H9 (cell line): Measurements from ENCODE around the gene IER2. TPM values are rescaled to one million over a fixed set of nuclear protein-coding genes. Genes with fewer than 3 reads are reported as not detected.
A peak's percentile ranks its signal among the peaks of the same experiment; 100 is the strongest.
"Not testable (repeated sequence)": the region's sequence is repeated elsewhere in the genome, so short reads cannot be mapped to it uniquely, and the experiment has no call there.

Experiments
- DNase-seq: peaks from one replicate; pipeline ENCODE4 v3.0.0-alpha.2; 2017
- H2AFZ ChIP-seq: one replicate; pipeline ENCODE4 v1.6.1; 2013; ENCODE audit warnings: mild to moderate bottlenecking, low read length, control low read depth, moderate library complexity
- H2AK5ac ChIP-seq: 2 replicates; pipeline ENCODE4 v1.6.1; 2013; ENCODE audit warnings: low read length, control low read depth, mixed read lengths; ENCODE audit not compliant: insufficient read length
- H2BK120ac ChIP-seq: one replicate; pipeline ENCODE4 v1.6.1; 2013; ENCODE audit warnings: low read depth, mild to moderate bottlenecking, low read length, control low read depth, inconsistent platforms; ENCODE audit not compliant: poor library complexity, severe bottlenecking
- H2BK12ac ChIP-seq: 2 replicates; pipeline ENCODE4 v1.6.1; 2013; ENCODE audit warnings: low read length, control low read depth, mixed read lengths, low read depth; ENCODE audit not compliant: insufficient read length
- H2BK15ac ChIP-seq: 2 replicates; pipeline ENCODE4 v1.6.1; 2013; ENCODE audit warnings: low read depth, low read length, control low read depth
- H2BK20ac ChIP-seq: one replicate; pipeline ENCODE4 v1.6.1; 2013; ENCODE audit warnings: low read depth, mild to moderate bottlenecking, low read length, control low read depth, inconsistent platforms; ENCODE audit not compliant: poor library complexity, severe bottlenecking
- H2BK5ac ChIP-seq: 2 replicates; pipeline ENCODE4 v1.6.1; 2013; ENCODE audit warnings: low read length, control low read depth, mixed read lengths; ENCODE audit not compliant: insufficient read length
- H3K14ac ChIP-seq: 2 replicates; pipeline ENCODE4 v1.6.1; 2013; ENCODE audit warnings: low read length, control low read depth; ENCODE audit not compliant: insufficient read depth
- H3K18ac ChIP-seq: 2 replicates; pipeline ENCODE4 v1.6.1; 2013; ENCODE audit warnings: low read depth, mild to moderate bottlenecking, mixed read lengths, low read length, control low read depth; ENCODE audit not compliant: insufficient read length
- H3K23ac ChIP-seq: 2 replicates; pipeline ENCODE4 v1.6.1; 2013; ENCODE audit warnings: low read length, control low read depth, mixed read lengths, low read depth; ENCODE audit not compliant: insufficient read length
- H3K23me2 ChIP-seq: 2 replicates; pipeline ENCODE4 v1.6.1; 2013; ENCODE audit warnings: low read depth, mild to moderate bottlenecking, mixed read lengths, low read length, control low read depth; ENCODE audit not compliant: insufficient read length, poor library complexity, severe bottlenecking
- H3K27ac ChIP-seq: 2 replicates; pipeline ENCODE4 v1.5.1; 2013; ENCODE audit warnings: low read length, control low read depth, mixed read lengths, low read depth; ENCODE audit not compliant: insufficient read length
- H3K27me3 ChIP-seq: 2 replicates; pipeline ENCODE4 v1.6.1; 2013; ENCODE audit warnings: low read length, control low read depth, inconsistent platforms; ENCODE audit not compliant: insufficient read depth
- H3K4ac ChIP-seq: 2 replicates; pipeline ENCODE4 v1.6.1; 2013; ENCODE audit warnings: low read depth, mild to moderate bottlenecking, control low read depth, inconsistent platforms, low read length, moderate library complexity
- H3K4me1 ChIP-seq: 2 replicates; pipeline ENCODE4 v1.6.1; 2013; ENCODE audit warnings: low read length, control low read depth, inconsistent platforms; ENCODE audit not compliant: insufficient read depth
- H3K4me2 ChIP-seq: 2 replicates; pipeline ENCODE4 v1.6.1; 2013; ENCODE audit warnings: low read length, control low read depth, mixed read lengths; ENCODE audit not compliant: insufficient read length, insufficient read depth
- H3K56ac ChIP-seq: 2 replicates; pipeline ENCODE4 v1.6.1; 2013; ENCODE audit warnings: low read depth, mild to moderate bottlenecking, mixed read lengths, low read length, control low read depth; ENCODE audit not compliant: insufficient read length
- H3K79me1 ChIP-seq: 2 replicates; pipeline ENCODE4 v1.6.1; 2013; ENCODE audit warnings: low read depth, mild to moderate bottlenecking, moderate library complexity, low read length, control low read depth, inconsistent platforms; ENCODE audit not compliant: insufficient read depth, poor library complexity, severe bottlenecking
- H3K79me2 ChIP-seq: 2 replicates; pipeline ENCODE4 v1.6.1; 2013; ENCODE audit warnings: low read length, control low read depth, inconsistent platforms; ENCODE audit not compliant: insufficient read depth
- H3K9ac ChIP-seq: 2 replicates; pipeline ENCODE4 v1.6.1; 2013; ENCODE audit warnings: low read length, control low read depth, mixed read lengths; ENCODE audit not compliant: insufficient read length; ENCODE audit errors: extremely low read depth
- H3K9me3 ChIP-seq: one replicate; pipeline ENCODE4 v1.6.1; 2013; ENCODE audit warnings: low read depth, low read length, inconsistent platforms; ENCODE audit not compliant: control insufficient read depth
- H3T11ph ChIP-seq: one replicate; pipeline ENCODE4 v1.6.1; 2013; ENCODE audit warnings: mild to moderate bottlenecking, low read length, control low read depth, inconsistent platforms
- H4K20me1 ChIP-seq: one replicate; pipeline ENCODE4 v1.6.1; 2013; ENCODE audit not compliant: control insufficient read depth, insufficient read length, insufficient read depth
- H4K5ac ChIP-seq: 2 replicates; pipeline ENCODE4 v1.6.1; 2013; ENCODE audit warnings: low read depth, mild to moderate bottlenecking, mixed read lengths, low read length, control low read depth; ENCODE audit not compliant: insufficient read length
- H4K8ac ChIP-seq: replicated peaks from 2 replicates; pipeline ENCODE4 v1.6.1; 2013; ENCODE audit warnings: low read length, control low read depth, mixed read lengths, low read depth; ENCODE audit not compliant: insufficient read length
- H4K91ac ChIP-seq: 2 replicates; pipeline ENCODE4 v1.6.1; 2013; ENCODE audit warnings: low read depth, mild to moderate bottlenecking, moderate library complexity, mixed read lengths, low read length, control low read depth; ENCODE audit not compliant: insufficient read length
- H3K27ac Mint-ChIP-seq, 3 experiments: 2 replicates in 2 of 3; 3 replicates in 1 of 3; pipeline ENCODE4 v1.8.0; 2020 to 2021; ENCODE audit warnings: mixed read lengths in 3 of 3, mild to moderate bottlenecking in 1 of 3, moderate library complexity in 1 of 3
- H3K27me3 Mint-ChIP-seq: 2 replicates; pipeline ENCODE4 v1.8.0; 2021; ENCODE audit warnings: low read depth, mild to moderate bottlenecking, moderate library complexity, mixed read lengths
- H3K36me3 Mint-ChIP-seq, 3 experiments: 2 replicates in 2 of 3; 3 replicates in 1 of 3; pipeline ENCODE4 v1.8.0; 2020 to 2021; ENCODE audit warnings: low read depth in 3 of 3, mixed read lengths in 3 of 3; ENCODE audit not compliant: insufficient read depth in 1 of 3
- H3K4me1 Mint-ChIP-seq, 2 experiments: 2 replicates each; pipeline ENCODE4 v1.8.0; 2020; ENCODE audit warnings: mixed read lengths in 2 of 2
- H3K4me3 Mint-ChIP-seq, 2 experiments: 2 replicates in 1 of 2; 3 replicates in 1 of 2; pipeline ENCODE4 v1.8.0; 2020 to 2021; ENCODE audit warnings: mild to moderate bottlenecking in 2 of 2, mixed read lengths in 2 of 2, moderate library complexity in 1 of 2
- H3K9me3 Mint-ChIP-seq, 2 experiments: 2 replicates in 1 of 2; 3 replicates in 1 of 2; pipeline ENCODE4 v1.8.0; 2020; ENCODE audit warnings: mild to moderate bottlenecking in 2 of 2, mixed read lengths in 2 of 2, moderate library complexity in 1 of 2
- CTCF ChIP-seq: fragments of 200-600 bp; sonication (generic); conservative IDR thresholded peaks from 3 replicates; pipeline ENCODE4 v1.8.0; 2021; ENCODE audit warnings: antibody characterized with exemption, mild to moderate bottlenecking
- WGBS: extraction: QIAGEN DNeasy Blood & Tissue Kit; methylation state at CpG from one replicate; pipeline ENCODE4 v1.1.7; 2013; ENCODE audit warnings: missing lambda C conversion rate, low lambda C conversion rate, mixed read lengths; ENCODE audit not compliant: insufficient read length; ENCODE audit errors: extremely low coverage; 5-methylcytosine and 5-hydroxymethylcytosine counted together
- total RNA-seq: library from RNA; stranded (reverse); gene quantifications from 2 replicates; pipeline ENCODE4 v1.2.1, GENCODE V29; 2021

Gene IER2
- total RNA-seq, 1 experiment from 2014 or later: 160 TPM

GRCh38 chr19:13181747-13182388 lies 31.7 kb downstream of the IER2 start:
- no peak for DNase-seq
- H2AFZ ChIP-seq: no peak overlapping the region
- H3K27me3 Mint-ChIP-seq: peaks cover 2% of the 10 kb centered on the region

GRCh38 chr19:13184926-13185325 lies 34.7 kb downstream of the IER2 start:
- not testable (repeated sequence) for H4K20me1 ChIP-seq, H2AK5ac ChIP-seq, H3T11ph ChIP-seq, H3K4ac ChIP-seq, H2BK20ac ChIP-seq, H3K4me1 Mint-ChIP-seq, H4K5ac ChIP-seq, H3K4me3 Mint-ChIP-seq, H3K27me3 ChIP-seq, H3K14ac ChIP-seq, H4K8ac ChIP-seq, H3K23me2 ChIP-seq, H3K4me1 ChIP-seq, DNase-seq, H3K27ac ChIP-seq, H3K9me3 ChIP-seq, H3K27ac Mint-ChIP-seq, H2BK12ac ChIP-seq, H3K9me3 Mint-ChIP-seq, H2AFZ ChIP-seq, H3K36me3 Mint-ChIP-seq, H3K79me2 ChIP-seq, H4K91ac ChIP-seq, H3K23ac ChIP-seq, H3K79me1 ChIP-seq, H3K56ac ChIP-seq, H2BK15ac ChIP-seq, H2BK120ac ChIP-seq, H3K9ac ChIP-seq, H2BK5ac ChIP-seq, H3K18ac ChIP-seq, H3K4me2 ChIP-seq, H3K27me3 Mint-ChIP-seq
- no CpG with 5 or more reads among the region's 23 CpGs for WGBS

More at GRCh38 chr19:13181747-13182388, 31.7 kb downstream of the IER2 start:
- Histone ChIP-seq H2AK5ac (no peak overlapping the region), H2BK20ac (no peak overlapping the region), H3K9me3 (no peaks in the 10 kb centered on the region), H3K14ac (peak overlapping the region; percentile 49; the same call in 1 of the 2 replicates), H3K27ac (no peak overlapping the region), H3K18ac (no peak overlapping the region), H3K79me1 (no peaks in the 10 kb centered on the region), H3K4me1 (no peaks in the 10 kb centered on the region), H2BK120ac (no peak overlapping the region), H3K9ac (no peak overlapping the region), H4K8ac (peak overlapping the region; percentile 24), H3K4ac (no peak overlapping the region), H4K20me1 (no peaks in the 10 kb centered on the region), H3K4me2 (no peak overlapping the region), H3K56ac (no peak overlapping the region), H3T11ph (no peak overlapping the region), H4K5ac (no peak overlapping the region), H3K23ac (no peak overlapping the region), H3K23me2 (no peaks in the 10 kb centered on the region), H2BK12ac (no peak overlapping the region), H3K79me2 (no peaks in the 10 kb centered on the region), H2BK5ac (no peak overlapping the region), H2BK15ac (no peak overlapping the region), H3K27me3 (no peaks in the 10 kb centered on the region), H4K91ac (no peak overlapping the region)
- TF ChIP-seq CTCF: no peak
- Mint-ChIP-seq H3K4me1 (0 out of 4 replicates have a peak, but pooled peaks cover 0 to 3% of the 10 kb centered on the region in 2 experiments), H3K36me3 (peaks cover 0 to 4% (median 3%) of the 10 kb centered on the region in 3 experiments; a peak in 3 of 7 replicates), H3K27ac (peak overlapping the region; percentile 72 to 86 (median 77); a peak in 3 of 7 replicates), H3K9me3 (no peaks in the 10 kb centered on the region), H3K4me3 (no peak overlapping the region)
- no CpG with 5 or more reads among the region's 16 CpGs for WGBS
